CD4-positive, alpha-beta T cell treated with Interleukin-15 for 4 hours (primary cell): Measurements from ENCODE around the gene MFAP1.
"Not testable (repeated sequence)": the region's sequence is repeated elsewhere in the genome, so short reads cannot be mapped to it uniquely, and the experiment has no call there.

Experiments
- DNase-seq: peaks from one replicate; pipeline ENCODE4 v3.0.0-alpha.2; 2020; ENCODE audit warnings: low spot score

Gene MFAP1

GRCh38 chr15:43824302-43825246 is at the start of gene MFAP1:
Gene MFAP1, minus strand, starts transcription at chr15:43824690. Its CDS starts 121 bp downstream, at chr15:43824569.
- DNase-seq = peak; percentile 93

GRCh38 chr15:43873651-43874050 is 49.2 kb upstream of the MFAP1 start:
- no peak for DNase-seq

- DNase-seq = no peak
Observed at GRCh38 chr15:43872416-43873020, 48.0 kb upstream of the MFAP1 start.

- no peak for DNase-seq
Observed at GRCh38 chr15:43871835-43872234, 47.3 kb upstream of the MFAP1 start.

GRCh38 chr15:43868406-43868805 is 43.9 kb upstream of the MFAP1 start:
- DNase-seq = no peak

- no peak for DNase-seq
Observed at GRCh38 chr15:43867096-43867495, 42.6 kb upstream of the MFAP1 start.

GRCh38 chr15:43866636-43867035 is 42.1 kb upstream of the MFAP1 start:
- not testable (repeated sequence) for DNase-seq

GRCh38 chr15:43859546-43859945 is 35.1 kb upstream of the MFAP1 start:
- no peak for DNase-seq

GRCh38 chr15:43854801-43855200 is 30.3 kb upstream of the MFAP1 start:
- no peak for DNase-seq

- DNase-seq = no peak
Observed at GRCh38 chr15:43852607-43853006, 28.1 kb upstream of the MFAP1 start.

- DNase-seq = no peak
Observed at GRCh38 chr15:43851251-43851650, 26.8 kb upstream of the MFAP1 start.

GRCh38 chr15:43845421-43845820 is 20.9 kb upstream of the MFAP1 start:
- no peak for DNase-seq

- DNase-seq = not testable (repeated sequence)
Observed at GRCh38 chr15:43832485-43832884, 8.0 kb upstream of the MFAP1 start.

GRCh38 chr15:43831519-43832052 is 7.1 kb upstream of the MFAP1 start:
- DNase-seq = not testable (repeated sequence)

GRCh38 chr15:43830691-43831275 is 6.3 kb upstream of the MFAP1 start:
- not testable (repeated sequence) for DNase-seq

- not testable (repeated sequence) for DNase-seq
Observed at GRCh38 chr15:43829951-43830540, 5.6 kb upstream of the MFAP1 start.

- DNase-seq = peak; percentile 6
Observed at GRCh38 chr15:43828061-43828657, 3.7 kb upstream of the MFAP1 start.

GRCh38 chr15:43826508-43827341 is 2.2 kb upstream of the MFAP1 start, which contains the start of gene WDR76:
Gene WDR76, plus strand, starts transcription at chr15:43827002. Its CDS starts 31 bp downstream, at chr15:43827033.
- peak; percentile 62 for DNase-seq

- DNase-seq = no peak
Observed at GRCh38 chr15:43826029-43826507, 1.6 kb upstream of the MFAP1 start.

- not testable (repeated sequence) for DNase-seq
Observed at GRCh38 chr15:43825305-43825704, 815 bp upstream of the MFAP1 start.

GRCh38 chr15:43821505-43821904 is 3.0 kb downstream of the MFAP1 start:
- DNase-seq = no peak
